Esophagus muscularis mucosa (tissue), 4 donors: ENCODE measurements around the gene MBD3L3.

Experiments
- CTCF ChIP-seq, 3 experiments: fragments of 200-600 bp in 2 of 3; fragments of 450-650 bp in 1 of 3; sonication (generic) in 2 of 3; IDR thresholded peaks; one replicate each; pipeline ENCODE4 v1.5.1; 2017 to 2019; ENCODE audit warnings: antibody characterized with exemption in 3 of 3, mild to moderate bottlenecking in 2 of 3, moderate library complexity in 1 of 3
- EP300 ChIP-seq: sonication (generic); formaldehyde crosslinking; IDR thresholded peaks from one replicate; pipeline ENCODE4 v1.6.1; 2017; ENCODE audit warnings: antibody characterized with exemption
- POLR2A ChIP-seq: fragments of 450-650 bp; IDR thresholded peaks from one replicate; pipeline ENCODE4 v1.6.1; 2017; ENCODE audit warnings: antibody characterized with exemption, moderate library complexity, mild to moderate bottlenecking, low read depth
- POLR2AphosphoS5 ChIP-seq, 2 donors: sonication (generic); formaldehyde crosslinking; IDR thresholded peaks; one replicate each; pipeline ENCODE4 v1.6.1; 2017; ENCODE audit warnings: antibody characterized with exemption in 2 of 2

GRCh38 chr19:7078008-7078407 is 19.5 kb upstream of the MBD3L3 start:
- TF ChIP-seq CTCF (IDR thresholded peaks at IDR 0.05) (no peak), POLR2AphosphoS5 (IDR thresholded peaks at IDR 0.05) (no peak), POLR2A (no peak), EP300 (no peak)
